Activated gamma-delta T cell treated with anti-CD3 and anti-CD28 coated beads, Interleukin-2, amount 50 U/mL, for 16 hours (primary cell): ENCODE data around the gene SF3B3.
"Not testable (repeated sequence)": the region's sequence is repeated elsewhere in the genome, so short reads cannot be mapped to it uniquely, and the experiment has no call there.

ENCODE experiments used
- DNase-seq: peaks from one replicate; pipeline ENCODE4 v3.0.0-alpha.2; 2020; ENCODE audit warnings: low read depth

The SF3B3 gene

GRCh38 chr16:70511833-70512232, 11.8 kb upstream of the SF3B3 start:
- DNase-seq: no peak

DNA sequence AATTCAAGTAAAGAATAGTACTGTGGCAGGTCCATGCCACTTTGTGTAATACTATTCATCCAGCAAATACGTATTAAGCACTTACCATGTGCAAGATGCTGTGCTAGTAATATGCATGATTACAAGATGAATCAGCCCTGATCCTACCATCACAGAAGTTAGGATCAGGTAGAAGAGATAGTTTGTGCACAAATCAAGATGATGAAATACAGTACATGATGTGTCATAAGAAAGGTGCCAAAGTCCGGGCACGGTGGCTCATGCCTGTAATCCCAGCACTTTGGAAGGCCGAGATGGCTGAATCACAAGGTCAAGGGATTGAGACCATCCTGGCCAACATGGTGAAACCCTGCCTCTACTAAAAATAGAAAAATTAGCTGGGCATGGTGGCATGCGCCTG, 11.2 kb upstream of the SF3B3 start:
- DNase-seq: no peak

DNA sequence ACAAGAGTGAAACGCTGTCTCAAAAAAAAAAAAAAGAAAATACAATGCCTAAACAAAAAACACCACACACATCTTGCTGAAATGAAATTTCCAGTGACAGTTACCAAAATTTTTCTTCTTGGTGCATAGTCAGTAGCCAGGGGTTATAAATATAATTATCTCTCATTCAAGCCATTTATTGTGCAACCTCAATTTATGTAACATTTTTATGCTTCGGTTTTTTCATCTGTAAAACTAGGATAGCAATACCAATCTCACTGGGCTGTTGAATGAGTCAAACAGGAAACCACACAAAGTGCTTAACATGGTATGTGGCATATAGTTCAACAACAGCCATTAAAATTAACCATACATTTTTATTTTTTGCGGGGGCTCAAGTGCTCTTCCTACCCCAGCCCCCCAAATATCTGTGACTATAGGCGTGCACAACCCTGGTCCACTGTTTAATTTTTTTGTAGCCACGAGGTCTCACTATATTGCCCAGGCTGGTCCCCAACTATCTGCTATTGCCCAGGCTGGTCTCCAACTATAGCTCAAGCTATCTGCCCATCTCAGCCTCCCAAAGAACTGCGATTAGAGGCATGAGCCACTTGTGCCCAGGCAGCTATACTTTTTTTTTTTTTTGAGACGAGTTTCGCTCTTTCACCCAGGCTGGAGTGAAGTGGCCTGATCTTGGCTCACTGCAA, 2.9 kb upstream of the SF3B3 start:
- DNase-seq: no peak

GRCh38 chr16:70522216-70523075, 1.2 kb upstream of the SF3B3 start:
- DNase-seq: no peak

DNA sequence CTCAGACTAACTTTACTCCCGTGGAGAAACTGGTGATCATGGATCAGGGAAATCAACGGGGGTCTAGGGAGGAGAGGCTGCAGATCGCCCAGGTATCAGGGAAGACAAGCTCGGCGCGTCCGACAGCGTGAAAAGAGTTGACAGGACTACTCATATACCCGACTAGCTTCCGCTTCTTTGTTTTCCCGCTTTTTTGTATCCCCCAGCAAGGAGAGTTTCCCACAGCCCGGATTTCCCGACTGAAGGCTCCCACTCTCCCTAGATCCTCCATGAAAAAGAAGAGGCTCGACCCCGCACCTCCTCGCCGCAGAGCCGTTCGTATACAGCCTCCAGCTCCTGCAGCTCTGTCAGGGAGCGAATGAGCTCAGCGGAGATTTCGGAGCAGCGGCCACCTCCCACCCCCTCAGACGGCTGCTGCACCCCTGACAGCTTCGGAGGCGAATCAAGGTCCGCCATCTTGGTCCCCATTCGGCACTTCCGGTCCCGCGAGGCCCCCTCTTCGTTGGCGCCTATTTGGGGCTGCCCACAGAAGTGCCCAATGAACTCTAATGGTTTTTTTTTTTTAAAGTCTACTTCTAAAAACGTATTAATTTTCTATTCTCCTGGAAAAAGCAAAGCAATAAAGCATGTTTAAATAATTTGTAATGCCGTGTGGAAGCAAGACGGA, 407 bp upstream of the SF3B3 start, which contains the start of gene COG4:
COG4 (minus strand) TSS at position 479 of the 667 bp plus-strand sequence; CDS start at position 468, 11 bp downstream.
- DNase-seq: peak; percentile 90

- DNase-seq: not testable (repeated sequence)
These were observed 796 bp downstream of the SF3B3 start for GRCh38 chr16:70524399-70524825.

DNA sequence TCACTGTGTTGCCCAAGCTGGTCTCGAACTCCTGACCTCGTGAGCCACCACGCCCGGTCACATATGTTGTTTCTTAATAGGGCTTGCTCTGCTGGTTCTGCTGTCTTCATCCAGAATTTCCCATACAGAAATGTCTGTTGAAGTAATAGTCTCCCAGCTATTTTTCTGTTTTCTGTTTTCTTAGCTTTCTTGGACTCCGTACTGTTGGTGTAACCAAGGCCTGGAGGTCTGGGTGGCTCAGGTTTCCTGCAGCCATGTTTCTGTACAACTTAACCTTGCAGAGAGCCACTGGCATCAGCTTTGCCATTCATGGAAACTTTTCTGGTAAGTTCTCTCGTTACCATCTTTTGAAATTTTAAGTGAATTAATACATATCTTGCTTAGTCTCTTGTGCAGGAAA, 2.8 kb downstream of the SF3B3 start:
- DNase-seq: no peak

DNA sequence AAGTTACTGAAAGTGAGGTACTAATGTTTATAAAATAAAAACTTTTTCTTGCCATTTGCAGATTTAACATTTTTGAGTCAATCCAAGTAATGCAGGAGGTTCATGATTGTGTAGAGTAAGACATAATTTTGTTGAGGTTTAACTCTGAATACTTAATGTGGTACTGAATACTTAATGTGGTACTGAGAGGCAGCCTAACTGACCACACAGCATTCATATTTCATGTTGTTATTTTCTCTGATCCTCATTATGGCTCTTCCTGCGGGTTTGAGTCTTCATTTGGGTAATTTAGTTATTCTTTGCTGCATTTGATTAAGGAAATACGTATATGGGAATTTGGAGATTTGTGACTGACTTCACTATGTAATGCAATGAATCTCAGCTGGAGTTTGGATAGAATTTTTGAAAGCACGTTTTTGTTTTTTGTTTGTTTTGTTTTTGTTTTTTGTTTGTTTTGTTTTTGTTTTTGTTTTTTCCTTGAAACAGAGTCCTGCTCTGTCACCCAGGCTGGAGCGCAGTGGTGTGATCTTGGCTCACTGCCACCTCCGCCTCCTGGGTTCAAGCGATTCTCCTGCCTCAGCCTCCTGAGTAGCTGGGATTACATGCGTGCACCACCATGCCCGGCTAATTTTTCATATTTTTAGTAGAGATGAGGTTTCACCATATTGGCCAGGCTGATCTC, 3.8 kb downstream of the SF3B3 start:
- no peak for DNase-seq

- no peak for DNase-seq
These were observed 5.6 kb downstream of the SF3B3 start for GRCh38 chr16:70529051-70529777.

DNA sequence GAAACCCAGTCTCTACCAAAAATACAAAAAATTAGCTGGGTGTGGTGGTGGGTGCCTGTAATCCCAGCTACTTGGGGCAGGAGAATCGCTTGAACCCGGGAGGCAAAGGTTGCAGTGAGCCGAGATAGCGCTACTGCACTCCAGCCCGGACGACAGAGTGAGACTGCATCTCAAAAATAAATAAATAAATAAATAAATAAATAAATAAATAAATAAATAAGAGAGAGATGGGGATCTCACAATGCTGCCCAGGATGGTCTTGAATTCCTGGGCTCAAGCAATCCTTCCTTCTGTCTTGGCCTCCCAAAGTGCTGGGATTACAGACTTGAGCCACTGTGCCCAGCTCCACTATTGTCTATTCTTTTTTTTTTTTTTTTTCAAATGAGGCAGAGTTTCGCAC, 6.3 kb downstream of the SF3B3 start:
- DNase-seq: not testable (repeated sequence)

- DNase-seq: no peak
These were observed 11.4 kb downstream of the SF3B3 start for GRCh38 chr16:70534971-70535370.

- no peak for DNase-seq
These were observed 17.4 kb downstream of the SF3B3 start for GRCh38 chr16:70540994-70541393.

- no peak for DNase-seq
These were observed 20.9 kb downstream of the SF3B3 start for GRCh38 chr16:70544548-70544947.

DNA sequence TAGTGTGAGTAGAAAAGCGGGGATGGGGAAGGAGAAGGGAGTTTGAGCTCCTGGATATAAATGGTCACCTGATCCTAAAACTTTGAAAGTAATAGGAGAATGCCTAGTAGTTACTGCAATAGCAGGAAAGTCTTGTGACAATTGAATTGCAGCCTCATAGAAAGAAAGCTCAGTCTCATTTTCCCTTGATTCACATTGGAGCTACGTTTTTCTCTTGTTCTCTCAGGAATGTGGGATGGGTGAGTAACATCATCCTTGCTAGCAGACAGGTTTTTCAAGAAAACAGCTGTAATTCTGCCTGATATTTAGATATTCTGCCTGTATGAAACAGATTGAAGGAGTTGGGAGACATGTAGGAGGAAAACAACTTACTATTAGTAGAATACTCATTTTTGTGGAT, 25.3 kb downstream of the SF3B3 start:
- DNase-seq: no peak

GRCh38 chr16:70550082-70550481, 26.5 kb downstream of the SF3B3 start:
- no peak for DNase-seq

GRCh38 chr16:70551788-70552187, 28.2 kb downstream of the SF3B3 start:
- no peak for DNase-seq

- DNase-seq: no peak
These were observed 29.1 kb downstream of the SF3B3 start for GRCh38 chr16:70552675-70553074.

- no peak for DNase-seq
These were observed 30.0 kb downstream of the SF3B3 start for GRCh38 chr16:70553645-70554044.

GRCh38 chr16:70556063-70556462, 32.4 kb downstream of the SF3B3 start:
- no peak for DNase-seq

DNA sequence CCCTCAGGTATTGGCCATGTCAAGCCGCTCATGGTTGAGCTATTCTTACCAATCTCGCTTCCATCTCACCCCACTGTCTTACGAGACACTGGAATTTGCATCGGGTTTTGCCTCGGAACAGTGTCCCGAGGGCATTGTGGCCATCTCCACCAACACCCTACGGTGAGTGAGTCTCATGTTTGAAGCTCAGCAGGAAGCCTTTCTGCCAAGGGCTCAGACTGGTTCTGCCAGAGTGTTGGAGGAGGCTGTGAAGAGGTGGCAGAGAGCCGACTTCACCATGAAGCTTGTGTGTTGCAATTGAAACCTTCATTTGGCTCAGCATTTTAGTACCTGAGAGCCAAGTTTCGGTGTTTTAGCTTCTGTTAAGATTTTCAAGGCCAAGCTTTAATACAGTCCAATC, 38.0 kb downstream of the SF3B3 start:
- DNase-seq: no peak

DNA sequence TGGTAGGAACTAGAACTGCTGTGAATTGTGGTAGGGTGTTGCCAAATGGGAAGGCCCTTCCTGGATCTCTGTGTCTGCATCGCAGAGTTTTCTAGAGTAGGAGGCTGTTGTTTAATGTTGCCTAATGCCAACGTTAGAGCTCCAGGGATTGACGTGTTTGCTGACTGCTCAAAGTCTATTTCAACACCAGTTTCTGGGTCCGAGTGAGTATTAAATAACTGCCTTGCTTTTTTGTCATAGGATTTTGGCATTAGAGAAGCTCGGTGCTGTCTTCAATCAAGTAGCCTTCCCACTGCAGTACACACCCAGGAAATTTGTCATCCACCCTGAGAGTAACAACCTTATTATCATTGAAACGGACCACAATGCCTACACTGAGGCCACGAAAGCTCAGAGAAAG, 40.0 kb downstream of the SF3B3 start:
- DNase-seq: no peak

DNA sequence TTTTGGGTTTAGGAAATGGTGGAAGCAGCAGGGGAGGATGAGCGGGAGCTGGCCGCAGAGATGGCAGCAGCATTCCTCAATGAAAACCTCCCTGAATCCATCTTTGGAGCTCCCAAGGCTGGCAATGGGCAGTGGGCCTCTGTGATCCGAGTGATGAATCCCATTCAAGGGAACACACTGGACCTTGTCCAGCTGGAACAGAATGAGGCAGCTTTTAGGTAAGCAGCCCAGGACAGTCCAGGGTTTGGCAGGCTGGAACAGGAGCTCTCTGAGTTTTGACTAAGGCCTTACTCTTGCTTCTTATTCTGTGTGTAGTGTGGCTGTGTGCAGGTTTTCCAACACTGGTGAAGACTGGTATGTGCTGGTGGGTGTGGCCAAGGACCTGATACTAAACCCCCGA, 41.4 kb downstream of the SF3B3 start:
- no peak for DNase-seq
